ENCODE data around the gene SAMD11.
"Not testable (repeated sequence)": the region's sequence is repeated elsewhere in the genome, so short reads cannot be mapped to it uniquely, and the experiment has no call there.

SAMD11 gene

DNA sequence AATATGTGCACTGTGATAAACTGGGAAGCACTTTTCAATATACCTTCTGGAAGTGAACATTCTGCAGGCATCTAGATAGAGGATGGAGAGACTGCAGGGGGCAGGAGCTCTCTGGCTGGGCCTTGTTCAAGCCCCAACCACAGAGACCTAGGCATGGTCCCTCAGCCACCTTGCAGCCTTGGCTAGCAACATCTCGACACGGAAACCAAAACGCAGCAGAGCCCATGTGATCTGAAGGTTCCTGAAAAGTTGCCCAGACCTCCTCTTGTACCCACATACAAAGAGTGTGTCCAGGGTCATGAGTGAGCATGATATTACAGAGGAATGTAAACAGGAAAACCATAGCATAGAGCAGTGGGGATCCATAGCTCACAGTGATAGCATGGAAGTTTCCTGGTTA lies 33.1 kb upstream of the SAMD11 start:
- TF ChIP-seq, protein P1, sequence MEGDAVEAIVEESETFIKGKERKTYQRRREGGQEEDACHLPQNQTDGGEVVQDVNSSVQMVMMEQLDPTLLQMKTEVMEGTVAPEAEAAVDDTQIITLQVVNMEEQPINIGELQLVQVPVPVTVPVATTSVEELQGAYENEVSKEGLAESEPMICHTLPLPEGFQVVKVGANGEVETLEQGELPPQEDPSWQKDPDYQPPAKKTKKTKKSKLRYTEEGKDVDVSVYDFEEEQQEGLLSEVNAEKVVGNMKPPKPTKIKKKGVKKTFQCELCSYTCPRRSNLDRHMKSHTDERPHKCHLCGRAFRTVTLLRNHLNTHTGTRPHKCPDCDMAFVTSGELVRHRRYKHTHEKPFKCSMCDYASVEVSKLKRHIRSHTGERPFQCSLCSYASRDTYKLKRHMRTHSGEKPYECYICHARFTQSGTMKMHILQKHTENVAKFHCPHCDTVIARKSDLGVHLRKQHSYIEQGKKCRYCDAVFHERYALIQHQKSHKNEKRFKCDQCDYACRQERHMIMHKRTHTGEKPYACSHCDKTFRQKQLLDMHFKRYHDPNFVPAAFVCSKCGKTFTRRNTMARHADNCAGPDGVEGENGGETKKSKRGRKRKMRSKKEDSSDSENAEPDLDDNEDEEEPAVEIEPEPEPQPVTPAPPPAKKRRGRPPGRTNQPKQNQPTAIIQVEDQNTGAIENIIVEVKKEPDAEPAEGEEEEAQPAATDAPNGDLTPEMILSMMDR (conservative IDR thresholded peaks at IDR 0.05; ENCODE audit: low read depth, low read length) = no peak
- no peak overlapping the region for H3K4me3 ChIP-seq (ENCODE audit: low read length)
- no peak for DNase-seq (ENCODE audit: low read depth)

DNA sequence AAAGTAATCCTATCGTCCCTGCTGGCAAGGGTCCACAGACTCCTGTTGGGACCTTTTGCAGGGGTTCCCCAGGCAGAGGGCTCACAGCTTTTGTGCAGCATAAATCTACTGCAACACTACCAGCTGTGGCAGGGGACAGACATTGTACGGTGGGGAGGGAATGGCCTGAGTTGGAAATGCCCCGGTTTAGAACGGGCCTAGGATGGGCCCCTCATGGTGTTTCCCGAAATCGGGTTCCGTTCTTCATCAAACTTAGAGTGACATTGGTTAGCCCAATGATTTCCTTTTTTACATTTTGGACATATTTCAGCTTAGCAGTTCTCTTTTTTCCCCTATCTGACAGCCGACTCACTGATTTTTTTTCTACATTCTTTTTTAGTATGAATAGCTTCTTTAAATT lies 26.5 kb upstream of the SAMD11 start:
- DNase-seq (ENCODE audit: low read depth) = no peak
- TF ChIP-seq, protein P1 (conservative IDR thresholded peaks at IDR 0.05; ENCODE audit: low read depth, low read length) = no peak
- no peak overlapping the region for H3K4me3 ChIP-seq (ENCODE audit: low read length)

DNA sequence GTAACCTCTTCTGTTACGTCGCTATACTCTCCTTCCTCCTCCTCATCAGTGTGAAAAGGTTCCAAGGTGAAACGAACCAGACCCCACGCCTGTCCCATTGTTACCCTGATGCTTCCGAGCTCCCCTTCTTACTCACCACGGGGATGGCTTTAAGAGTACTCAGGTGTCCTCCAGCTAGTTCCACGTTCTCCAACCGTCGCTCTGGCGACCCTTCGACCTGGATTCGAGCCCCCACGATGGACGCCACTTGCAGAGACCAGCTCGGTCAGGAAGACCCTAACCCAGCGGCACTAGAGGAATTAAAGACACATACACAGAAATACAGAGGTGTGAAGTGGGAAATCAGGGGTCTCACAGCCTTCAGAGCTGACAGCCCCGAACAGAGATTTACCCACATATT lies 25.8 kb upstream of the SAMD11 start:
- DNase-seq (ENCODE audit: low read depth); H3K4me3 ChIP-seq (ENCODE audit: low read length): not testable (repeated sequence)

DNA sequence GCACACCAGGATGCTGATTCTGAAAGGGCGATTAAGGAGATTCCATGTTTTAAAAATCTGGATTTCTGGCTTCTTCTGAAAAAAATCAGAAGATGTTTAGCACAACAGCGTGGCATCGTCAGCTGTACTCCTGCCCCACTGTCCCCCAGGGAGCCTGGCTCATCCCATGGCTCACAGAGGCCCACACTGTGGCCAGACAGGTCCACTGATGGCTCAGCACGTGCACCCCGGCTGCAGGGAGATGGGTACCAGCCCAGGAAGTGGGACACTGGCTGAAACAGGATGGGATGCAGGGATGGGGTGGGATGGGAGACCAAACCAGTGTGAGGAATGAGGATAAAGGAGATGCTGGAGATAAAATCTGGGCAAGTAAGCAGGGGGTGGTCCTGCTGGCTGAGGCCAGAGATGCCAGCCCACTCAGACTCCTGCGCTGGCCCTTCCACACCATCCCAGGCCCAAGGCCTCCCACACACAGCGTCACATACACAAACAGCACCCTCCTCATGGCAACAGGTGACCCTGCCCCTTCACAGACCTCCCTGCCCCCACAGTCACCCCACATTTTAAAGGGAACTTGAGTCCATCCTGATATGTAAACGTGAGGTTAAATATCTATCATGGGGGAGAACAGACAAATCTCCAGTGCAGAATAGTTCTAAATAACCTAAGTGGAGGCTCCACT lies 23.9 kb upstream of the SAMD11 start:
- no peak for DNase-seq (ENCODE audit: low read depth)
- H3K4me3 ChIP-seq (ENCODE audit: low read length) = no peak overlapping the region
- TF ChIP-seq, protein P1 (conservative IDR thresholded peaks at IDR 0.05; ENCODE audit: low read depth, low read length) = no peak

DNA sequence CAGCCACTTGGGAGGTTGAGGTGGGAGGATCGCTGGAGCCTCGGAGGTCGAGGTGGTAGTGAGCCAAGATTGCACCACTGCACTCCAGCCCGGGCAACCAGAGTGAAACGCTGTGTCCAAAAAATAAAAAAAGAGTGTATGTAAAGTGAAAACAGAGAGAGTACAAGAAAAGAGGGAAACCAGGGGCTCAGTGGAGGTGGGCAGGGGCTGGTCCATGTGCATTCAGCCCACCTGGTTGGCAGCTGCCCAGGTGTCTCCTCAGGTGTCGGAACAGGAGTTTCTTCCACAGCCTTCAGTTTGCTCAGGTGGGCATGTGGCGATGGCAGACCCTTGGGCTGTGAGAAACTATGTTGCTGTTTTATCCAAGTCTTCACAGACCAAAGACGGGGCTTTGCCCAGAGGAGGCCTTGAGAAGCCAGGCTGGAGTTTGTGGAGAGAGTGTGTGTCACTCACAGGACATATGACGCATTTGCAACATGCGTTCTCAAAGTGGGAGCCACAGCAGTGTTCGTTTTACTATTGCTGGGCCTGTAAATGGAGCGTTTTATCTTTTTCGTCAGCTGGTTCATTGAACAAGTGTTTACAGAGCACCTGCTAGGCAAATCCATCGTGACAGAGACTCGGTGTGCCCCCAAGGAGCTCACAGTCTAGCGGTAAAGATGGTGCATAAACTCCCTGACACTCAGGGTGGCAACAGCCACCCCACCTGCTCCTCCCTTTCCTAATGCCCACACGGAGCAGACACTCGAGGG lies 22.4 kb upstream of the SAMD11 start:
- TF ChIP-seq, protein P1 (conservative IDR thresholded peaks at IDR 0.05; ENCODE audit: low read depth, low read length) = no peak
- H3K4me3 ChIP-seq (ENCODE audit: low read length) = no peak overlapping the region
- no peak for DNase-seq (ENCODE audit: low read depth)

DNA sequence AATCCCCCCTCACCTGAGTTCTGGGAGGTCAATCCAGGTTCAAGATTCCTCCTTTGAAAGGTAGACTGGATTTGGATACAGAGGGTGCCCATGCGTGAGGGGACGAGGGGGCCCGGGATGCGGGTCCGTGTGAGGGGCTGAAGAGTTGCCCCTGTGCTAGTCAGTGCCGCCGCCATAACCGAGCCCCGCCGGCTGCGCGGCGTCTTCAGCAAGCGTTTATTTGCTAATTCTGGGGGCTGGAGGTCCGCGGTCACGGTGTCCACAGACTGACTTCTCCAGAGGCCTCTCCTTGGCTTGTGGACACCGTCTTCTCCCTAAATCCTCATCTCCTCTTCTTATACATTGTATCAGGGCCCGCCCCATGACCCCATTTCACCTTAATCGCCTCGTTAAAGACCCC lies 20.9 kb upstream of the SAMD11 start:
- TF ChIP-seq, protein P1 (conservative IDR thresholded peaks at IDR 0.05; ENCODE audit: low read depth, low read length) = no peak
- no peak for DNase-seq (ENCODE audit: low read depth)
- no peak overlapping the region for H3K4me3 ChIP-seq (ENCODE audit: low read length)

DNA sequence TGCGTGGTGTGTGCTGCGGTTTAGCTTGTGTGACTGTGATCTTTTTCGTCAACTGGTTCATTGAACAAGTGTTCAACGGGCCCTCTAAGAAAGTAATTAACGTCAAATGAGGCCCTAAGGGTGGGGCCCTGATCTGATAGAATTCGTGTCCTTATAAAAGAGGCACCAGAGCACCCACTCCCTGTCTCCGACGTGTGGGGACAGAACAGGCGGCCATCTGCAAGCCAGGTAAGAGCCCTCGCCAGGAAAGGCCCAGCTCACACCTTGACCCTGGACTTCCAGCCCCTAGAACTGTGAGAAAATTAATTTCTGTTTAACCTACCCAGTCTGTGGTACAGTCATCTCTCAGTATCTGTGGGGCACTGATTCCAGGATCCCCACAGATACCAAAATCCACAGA lies 20.4 kb upstream of the SAMD11 start:
- TF ChIP-seq, protein P1 (conservative IDR thresholded peaks at IDR 0.05; ENCODE audit: low read depth, low read length) = no peak
- DNase-seq (ENCODE audit: low read depth) = no peak
- no peak overlapping the region for H3K4me3 ChIP-seq (ENCODE audit: low read length)
